ENCODE results near the gene TRIM46.
"Not testable (repeated sequence)": the region's sequence is repeated elsewhere in the genome, so short reads cannot be mapped to it uniquely, and the experiment has no call there.

The TRIM46 gene

DNA sequence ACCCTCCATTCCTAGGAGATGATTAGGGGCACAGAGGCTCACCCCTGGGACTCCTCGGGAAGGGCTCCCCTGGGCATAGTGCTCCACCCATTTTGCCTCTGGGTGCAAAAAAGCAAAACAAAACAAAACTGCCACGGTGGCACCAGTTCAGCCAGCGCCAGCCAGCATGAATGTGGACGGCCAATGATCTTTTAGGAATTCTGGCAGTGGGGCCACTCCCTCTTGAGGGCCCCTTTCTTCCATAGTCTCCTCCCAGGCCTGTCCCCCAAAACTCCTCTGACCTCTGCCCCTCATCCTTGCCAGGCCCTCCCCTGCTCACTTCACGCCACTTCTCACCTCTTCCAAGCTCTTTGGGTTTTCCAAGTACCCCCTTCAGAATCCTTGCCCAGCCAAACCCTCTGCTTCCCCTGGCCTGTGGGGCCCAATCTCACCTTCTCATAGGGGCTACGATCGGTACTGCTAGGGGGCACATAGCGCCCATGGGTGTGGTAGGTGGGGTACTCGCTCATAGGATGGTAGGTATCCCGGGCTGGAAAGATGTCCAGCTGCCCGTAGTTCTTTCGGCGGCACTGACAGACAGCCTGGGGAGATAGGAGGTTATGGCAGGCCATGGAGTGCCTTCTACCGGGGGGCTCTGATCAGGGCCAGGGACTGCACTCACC lies 13.3 kb downstream of the TRIM46 start:
- no peak for DNase-seq

- DNase-seq: no peak
Measured at GRCh38 chr1:155187456-155187891, 13.8 kb downstream of the TRIM46 start.

DNA sequence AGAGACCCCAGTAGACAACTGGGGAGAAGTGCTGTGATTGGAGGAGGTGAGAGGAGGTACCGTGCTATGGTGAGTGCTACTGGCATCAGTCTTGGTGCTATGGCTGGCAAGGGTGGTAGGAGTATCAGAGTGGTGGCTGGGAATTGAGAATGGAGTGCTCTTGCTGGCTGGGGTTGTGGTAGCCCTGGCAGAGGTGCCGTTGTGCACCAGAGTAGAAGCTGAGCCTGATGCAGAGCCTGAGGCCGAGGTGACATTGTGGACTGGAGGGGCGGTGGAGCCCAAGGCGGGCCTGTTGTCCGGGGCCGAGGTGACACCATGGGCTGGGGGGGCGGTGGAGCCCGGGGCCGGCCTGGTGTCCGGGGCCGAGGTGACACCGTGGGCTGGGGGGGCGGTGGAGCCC lies 14.6 kb downstream of the TRIM46 start:
- DNase-seq: no peak

DNA sequence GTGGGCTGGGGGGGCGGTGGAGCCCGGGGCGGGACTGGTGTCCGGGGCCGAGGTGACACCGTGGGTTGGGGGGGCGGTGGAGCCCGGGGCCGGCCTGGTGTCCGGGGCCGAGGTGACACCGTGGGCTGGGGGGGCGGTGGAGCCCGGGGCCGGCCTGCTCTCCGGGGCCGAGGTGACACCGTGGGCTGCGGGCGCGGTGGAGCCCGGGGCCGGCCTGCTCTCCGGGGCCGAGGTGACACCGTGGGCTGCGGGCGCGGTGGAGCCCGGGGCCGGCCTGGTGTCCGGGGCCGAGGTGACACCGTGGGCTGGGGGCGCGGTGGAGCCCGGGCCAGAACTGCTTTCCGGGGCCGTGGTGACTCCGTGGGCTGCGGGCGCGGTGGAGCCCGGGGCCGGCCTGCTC lies 16.3 kb downstream of the TRIM46 start:
- DNase-seq: not testable (repeated sequence)

DNA sequence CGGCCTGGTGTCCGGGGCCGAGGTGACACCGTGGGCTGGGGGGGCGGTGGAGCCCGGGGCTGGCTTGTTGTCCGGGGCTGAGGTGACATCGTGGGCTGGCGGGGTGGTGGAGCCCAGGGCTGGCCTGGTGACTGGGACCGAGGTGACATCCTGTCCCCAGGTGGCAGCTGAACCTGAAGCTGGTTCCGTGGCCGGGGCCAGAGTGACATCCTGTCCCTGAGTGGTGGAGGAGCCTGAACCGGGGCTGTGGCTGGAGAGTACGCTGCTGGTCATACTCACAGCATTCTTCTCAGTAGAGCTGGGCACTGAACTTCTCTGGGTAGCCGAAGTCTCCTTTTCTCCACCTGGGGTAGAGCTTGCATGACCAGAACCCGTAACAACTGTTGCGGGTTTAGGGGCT lies 18.3 kb downstream of the TRIM46 start:
- DNase-seq: no peak

- DNase-seq: peak; percentile 29
Measured at GRCh38 chr1:155192346-155193274, 19.0 kb downstream of the TRIM46 start.

DNA sequence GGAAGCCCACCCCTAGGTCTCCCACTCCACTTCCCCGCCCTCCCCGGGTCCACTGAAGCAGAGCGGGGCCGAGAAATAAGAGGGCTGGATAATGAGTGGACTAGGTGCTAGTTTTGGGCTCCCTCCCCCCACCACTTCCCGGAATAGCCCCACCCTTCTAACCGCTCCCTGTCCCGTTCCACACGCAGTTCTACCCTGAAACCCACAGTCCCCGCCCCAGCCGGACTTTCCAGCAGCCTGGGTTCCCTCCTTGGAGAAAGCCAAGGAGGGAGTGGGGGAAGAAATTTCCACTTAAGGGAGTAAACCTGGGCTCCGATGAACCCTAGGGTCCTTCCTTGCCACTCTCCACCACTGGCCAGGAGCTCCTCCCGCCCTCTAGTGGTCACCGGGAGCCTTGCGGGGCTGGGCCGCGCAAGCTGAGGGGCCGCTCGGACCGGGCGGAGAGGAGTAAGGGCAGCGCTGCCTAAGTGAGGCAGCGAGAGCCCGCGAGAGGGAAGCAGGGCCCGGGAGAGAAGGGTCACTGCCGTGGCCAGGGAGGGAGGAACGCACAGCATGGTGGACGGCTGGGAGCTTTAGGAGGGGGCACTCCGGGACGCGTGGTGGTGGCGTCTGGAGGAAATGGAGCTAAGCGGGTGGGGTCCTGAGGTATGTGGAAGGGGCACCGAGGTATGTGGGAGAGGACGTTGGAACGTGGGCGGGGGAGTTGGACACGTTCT lies 19.8 kb downstream of the TRIM46 start:
- peak; percentile 54 for DNase-seq

DNA sequence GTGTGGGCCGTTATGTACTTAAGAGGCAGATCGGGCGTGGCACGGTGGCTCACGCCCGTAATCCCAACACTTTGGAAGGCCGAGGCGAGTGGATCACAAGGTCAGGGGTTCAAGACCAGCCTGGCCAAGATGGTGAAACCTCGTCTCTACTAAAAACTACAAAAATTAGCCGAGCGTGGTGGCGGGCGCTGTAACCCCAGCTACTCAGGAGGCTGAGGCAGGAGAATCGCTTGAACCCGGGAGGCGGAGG lies 20.3 kb downstream of the TRIM46 start:
- DNase-seq: not testable (repeated sequence)

- no peak for DNase-seq
Measured at GRCh38 chr1:155195201-155196102, 21.8 kb downstream of the TRIM46 start.

DNA sequence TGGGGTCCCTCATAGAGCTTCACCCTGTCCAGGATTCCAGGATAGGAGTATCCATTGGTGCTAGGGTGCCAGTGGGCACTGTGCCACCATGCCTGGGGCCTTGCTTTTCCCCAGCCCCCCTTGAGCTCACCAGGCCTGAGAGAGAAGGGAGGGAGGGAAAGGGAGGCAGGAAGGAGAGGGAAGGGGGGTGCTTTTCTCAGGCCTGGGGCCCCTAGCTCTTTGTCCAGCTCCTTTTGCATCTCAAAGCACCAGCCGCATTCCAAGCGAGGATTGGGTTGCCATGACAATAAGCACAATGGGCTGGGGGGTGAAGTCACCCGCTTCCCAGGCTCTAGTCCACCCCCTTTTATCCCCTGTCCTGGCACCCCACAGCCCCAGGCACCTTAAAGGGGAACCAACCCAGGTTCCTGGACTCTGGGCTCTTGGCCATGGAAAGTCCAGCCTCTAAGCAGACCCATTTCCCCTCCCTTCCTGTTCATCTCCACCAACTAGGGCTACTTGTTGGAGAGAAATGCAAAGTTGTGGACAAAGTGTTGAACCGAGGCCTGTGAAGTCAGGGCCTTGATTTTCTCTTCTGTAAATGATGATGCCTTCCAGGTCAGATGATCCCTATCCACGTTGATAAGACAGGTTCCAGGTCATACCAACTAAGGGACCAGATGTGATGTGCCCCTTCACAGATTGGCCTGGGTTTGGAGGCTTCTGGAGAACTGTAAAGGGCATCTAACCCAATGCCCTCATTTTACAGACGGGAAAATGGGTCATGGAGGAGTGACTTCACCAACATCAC lies 22.6 kb downstream of the TRIM46 start:
- no peak for DNase-seq

DNA sequence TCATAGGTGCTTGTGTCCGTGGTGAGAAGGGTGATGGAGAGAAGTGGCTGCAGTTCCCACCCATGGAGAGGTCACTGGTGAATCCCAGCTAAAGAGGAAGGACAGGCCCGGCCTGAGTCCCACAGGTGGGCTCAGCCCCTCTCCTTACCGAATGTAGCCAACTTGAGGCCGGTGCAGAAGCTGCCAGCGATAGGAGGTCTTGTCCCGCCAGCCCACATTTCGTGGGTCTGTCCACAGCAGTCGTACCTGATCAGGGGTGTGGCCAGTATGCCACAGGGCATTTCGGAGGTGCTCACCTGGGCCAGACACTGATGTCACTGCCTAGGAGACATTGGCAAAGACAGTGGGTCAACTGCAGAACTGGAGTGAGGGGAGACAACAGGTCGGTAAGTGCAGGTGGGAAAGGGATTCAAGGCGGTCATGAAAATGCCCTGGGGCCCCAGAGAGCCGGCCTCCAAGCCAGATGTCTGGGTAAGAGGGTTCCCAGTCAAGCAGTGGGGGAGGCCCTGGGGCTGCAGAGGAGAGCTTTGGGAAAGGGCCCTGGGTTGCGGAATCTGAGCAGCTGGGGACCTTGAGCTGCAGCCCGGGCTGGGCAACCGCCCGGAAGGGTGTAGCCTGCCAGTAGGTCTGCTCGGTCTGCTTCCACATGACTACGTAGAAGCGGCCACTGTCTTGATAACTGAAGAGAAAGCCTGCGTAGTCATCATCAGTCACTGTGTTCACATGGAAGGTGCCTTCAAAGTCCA lies 23.4 kb downstream of the TRIM46 start:
- DNase-seq: no peak

GRCh38 chr1:155197901-155198546 lies 24.4 kb downstream of the TRIM46 start:
- DNase-seq: no peak

DNA sequence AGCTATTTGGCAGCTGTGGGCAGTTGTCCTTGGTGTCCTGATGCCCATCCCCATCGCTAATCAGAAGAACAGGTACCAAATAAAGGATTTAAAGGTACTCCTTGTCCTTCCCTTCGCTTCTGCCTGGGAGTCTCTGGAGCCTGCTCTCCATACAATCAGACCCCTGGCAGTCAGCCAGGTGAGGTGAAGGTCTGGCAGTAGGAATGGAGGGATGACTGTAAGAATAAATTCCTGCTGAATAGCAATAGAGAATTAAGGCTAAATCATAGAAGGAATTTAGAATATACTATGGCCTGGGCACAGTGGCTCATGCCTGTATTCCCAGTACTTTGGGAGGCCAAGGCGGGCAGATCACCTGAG lies 24.9 kb downstream of the TRIM46 start:
- no peak for DNase-seq

GRCh38 chr1:155199792-155200191 lies 26.1 kb downstream of the TRIM46 start:
- no peak for DNase-seq

- no peak for DNase-seq
Measured at GRCh38 chr1:155200920-155201319, 27.3 kb downstream of the TRIM46 start.

GRCh38 chr1:155202198-155202597 lies 28.5 kb downstream of the TRIM46 start:
- DNase-seq: no peak

- DNase-seq: no peak
Measured at GRCh38 chr1:155202731-155203515, 29.3 kb downstream of the TRIM46 start.

DNA sequence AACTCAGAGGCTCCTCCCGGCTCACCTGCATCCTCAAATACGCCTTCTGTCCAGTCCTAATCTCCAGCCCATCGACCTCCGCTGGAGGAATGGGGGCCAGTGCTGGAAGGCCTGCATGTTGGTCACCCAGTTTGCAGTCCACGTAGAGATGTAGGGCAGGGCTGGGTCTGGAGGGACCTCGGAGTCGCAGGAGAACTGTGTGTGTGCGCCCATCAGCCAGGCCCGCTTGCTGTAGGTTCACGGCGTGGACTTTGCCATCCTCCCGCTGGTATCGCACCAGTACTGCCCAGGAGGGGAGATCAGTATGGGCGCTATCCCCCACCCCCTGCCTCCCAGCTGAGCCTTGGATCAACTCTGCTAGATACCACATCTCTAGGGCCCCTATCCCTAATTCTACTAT lies 31.4 kb downstream of the TRIM46 start:
- DNase-seq: no peak

GRCh38 chr1:155205969-155206593 lies 32.4 kb downstream of the TRIM46 start:
- DNase-seq: no peak
